DND-41 (cell line): ENCODE results near the gene PNPLA6.
A peak's percentile ranks its signal among the peaks of the same experiment; 100 is the strongest.

Experiments
- EZH2 ChIP-seq: IDR thresholded peaks from 3 replicates; pipeline ENCODE4 v1.6.1; 2012; ENCODE audit warnings: borderline replicate concordance, low read depth, mild to moderate bottlenecking, moderate library complexity, low read length, inconsistent platforms; ENCODE audit not compliant: severe bottlenecking
- TF ChIP-seq, protein P1 (sequence below): IDR thresholded peaks from 2 replicates; pipeline ENCODE4 v1.5.1; 2012; ENCODE audit warnings: borderline replicate concordance, low read length, moderate library complexity, mild to moderate bottlenecking; ENCODE audit not compliant: poor library complexity, severe bottlenecking; ENCODE audit errors: extremely low read depth

DNA sequence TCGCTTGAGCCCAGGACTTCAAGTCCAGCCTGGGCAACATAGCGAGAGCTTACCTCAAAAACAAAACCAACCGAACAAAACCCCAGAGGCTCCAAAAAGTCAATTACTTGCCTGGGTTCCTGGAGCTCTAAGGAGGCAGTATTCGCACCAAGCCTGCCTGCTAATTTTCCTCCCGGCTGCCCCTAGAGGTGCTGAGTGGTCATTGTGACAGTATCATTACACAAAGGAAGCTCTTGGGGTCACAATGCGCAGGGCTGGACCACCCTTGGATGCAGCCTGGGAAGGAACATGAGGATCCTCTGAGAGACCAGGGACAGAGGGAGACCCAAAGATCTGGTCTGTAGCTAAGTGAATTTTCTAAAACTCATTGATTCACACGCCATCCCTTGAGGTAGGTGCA, 38.2 kb upstream of the PNPLA6 start:
- TF ChIP-seq EZH2, result no peak
- TF ChIP-seq, protein P1, sequence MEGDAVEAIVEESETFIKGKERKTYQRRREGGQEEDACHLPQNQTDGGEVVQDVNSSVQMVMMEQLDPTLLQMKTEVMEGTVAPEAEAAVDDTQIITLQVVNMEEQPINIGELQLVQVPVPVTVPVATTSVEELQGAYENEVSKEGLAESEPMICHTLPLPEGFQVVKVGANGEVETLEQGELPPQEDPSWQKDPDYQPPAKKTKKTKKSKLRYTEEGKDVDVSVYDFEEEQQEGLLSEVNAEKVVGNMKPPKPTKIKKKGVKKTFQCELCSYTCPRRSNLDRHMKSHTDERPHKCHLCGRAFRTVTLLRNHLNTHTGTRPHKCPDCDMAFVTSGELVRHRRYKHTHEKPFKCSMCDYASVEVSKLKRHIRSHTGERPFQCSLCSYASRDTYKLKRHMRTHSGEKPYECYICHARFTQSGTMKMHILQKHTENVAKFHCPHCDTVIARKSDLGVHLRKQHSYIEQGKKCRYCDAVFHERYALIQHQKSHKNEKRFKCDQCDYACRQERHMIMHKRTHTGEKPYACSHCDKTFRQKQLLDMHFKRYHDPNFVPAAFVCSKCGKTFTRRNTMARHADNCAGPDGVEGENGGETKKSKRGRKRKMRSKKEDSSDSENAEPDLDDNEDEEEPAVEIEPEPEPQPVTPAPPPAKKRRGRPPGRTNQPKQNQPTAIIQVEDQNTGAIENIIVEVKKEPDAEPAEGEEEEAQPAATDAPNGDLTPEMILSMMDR, result peak; percentile 48
